NCI-H128 (cell line): ENCODE results near the gene EHMT2.
"Not testable (repeated sequence)": the region's sequence is repeated elsewhere in the genome, so short reads cannot be mapped to it uniquely, and the experiment has no call there.

ENCODE experiments used
- DNase-seq: peaks from one replicate; lab custom pipeline; 2025; ENCODE audit not compliant: unreplicated experiment; lab: John Stamatoyannopoulos, UW

Gene EHMT2

GRCh38 chr6:31871046-31871659 is 26.3 kb downstream of the EHMT2 start:
- DNase-seq, result no peak

GRCh38 chr6:31870385-31870921 is 27.0 kb downstream of the EHMT2 start:
- no peak for DNase-seq

GRCh38 chr6:31869343-31869742 is 28.2 kb downstream of the EHMT2 start:
- DNase-seq, result no peak

- not testable (repeated sequence) for DNase-seq
Observed at GRCh38 chr6:31868658-31868971, 28.9 kb downstream of the EHMT2 start.

GRCh38 chr6:31865205-31866118 is 32.0 kb downstream of the EHMT2 start:
- no peak for DNase-seq

GRCh38 chr6:31864818-31865204 is 32.7 kb downstream of the EHMT2 start:
- no peak for DNase-seq

- DNase-seq, result not testable (repeated sequence)
Observed at GRCh38 chr6:31864123-31864562, 33.4 kb downstream of the EHMT2 start.

GRCh38 chr6:31862344-31863235 is 34.9 kb downstream of the EHMT2 start, which contains the start of gene NEU1:
Gene NEU1 (minus strand): TSS chr6:31862821. CDS start chr6:31862776, 45 bp downstream.
- DNase-seq, result peak; percentile 99

GRCh38 chr6:31861919-31862343 is 35.6 kb downstream of the EHMT2 start:
- DNase-seq, result no peak

GRCh38 chr6:31861150-31861549 is 36.3 kb downstream of the EHMT2 start:
- no peak for DNase-seq

GRCh38 chr6:31860349-31860748 is 37.1 kb downstream of the EHMT2 start:
- no peak for DNase-seq

GRCh38 chr6:31859923-31860322 is 37.6 kb downstream of the EHMT2 start:
- DNase-seq, result no peak

GRCh38 chr6:31858707-31859106 is 38.8 kb downstream of the EHMT2 start:
- no peak for DNase-seq

- DNase-seq, result not testable (repeated sequence)
Observed at GRCh38 chr6:31857774-31858173, 39.7 kb downstream of the EHMT2 start.

GRCh38 chr6:31851980-31852718 is 45.3 kb downstream of the EHMT2 start:
- DNase-seq, result not testable (repeated sequence)

- DNase-seq, result no peak
Observed at GRCh38 chr6:31851485-31851832, 46.0 kb downstream of the EHMT2 start.

GRCh38 chr6:31850765-31851484 is 46.6 kb downstream of the EHMT2 start:
- no peak for DNase-seq

- no peak for DNase-seq
Observed at GRCh38 chr6:31847276-31847978, 50.1 kb downstream of the EHMT2 start.

- no peak for DNase-seq
Observed at GRCh38 chr6:31844507-31844906, 53.0 kb downstream of the EHMT2 start.
